IMR-90 (cell line): ENCODE data around the gene UBE3A.

ENCODE experiments used
- CHD1 ChIP-seq: IDR thresholded peaks from 2 replicates; pipeline ENCODE4 v1.6.1; 2012; ENCODE audit warnings: low read depth, low read length, improper control_type of control experiment
- FOS ChIP-seq: fragments of 150-350 bp; IDR thresholded peaks from 2 replicates; pipeline ENCODE4 v1.6.1; 2016; ENCODE audit warnings: low read depth, low read length
- MAFK ChIP-seq: IDR thresholded peaks from 2 replicates; pipeline ENCODE4 v1.6.1; 2012; ENCODE audit warnings: low read depth, low read length, improper control_type of control experiment
- MXI1 ChIP-seq: IDR thresholded peaks from 2 replicates; pipeline ENCODE4 v1.6.1; 2012; ENCODE audit warnings: low read depth, mild to moderate bottlenecking, low read length, moderate library complexity, borderline replicate concordance
- POLR2A ChIP-seq: IDR thresholded peaks from 2 replicates; pipeline ENCODE4 v1.6.1; 2012; ENCODE audit warnings: mild to moderate bottlenecking, low read depth, low read length
- RCOR1 ChIP-seq: IDR thresholded peaks from 2 replicates; pipeline ENCODE4 v1.6.1; 2012; ENCODE audit warnings: mild to moderate bottlenecking, low read length, improper control_type of control experiment; ENCODE audit not compliant: insufficient replicate concordance
- RFX5 ChIP-seq: IDR thresholded peaks from 2 replicates; pipeline ENCODE4 v1.8.0; 2012; ENCODE audit warnings: low read depth, mild to moderate bottlenecking, low read length, moderate library complexity
- SMC3 ChIP-seq: fragments of 150-350 bp; IDR thresholded peaks from 2 replicates; pipeline ENCODE4 v1.6.1; 2016; ENCODE audit warnings: low read depth, mild to moderate bottlenecking, antibody characterized with exemption, low read length, moderate library complexity
- TF ChIP-seq, protein P1 (sequence below): conservative IDR thresholded peaks from 2 replicates; pipeline ENCODE4 v1.5.1; 2012; ENCODE audit warnings: mild to moderate bottlenecking, low read depth, low read length, improper control_type of control experiment
- TF ChIP-seq, protein P2 (sequence below): fragments of 150-350 bp; IDR thresholded peaks from 2 replicates; pipeline ENCODE4 v1.6.1; 2016; ENCODE audit warnings: low read depth, mild to moderate bottlenecking, low read length, moderate library complexity, borderline replicate concordance
- TF ChIP-seq, protein P3 (sequence below): fragments of 150-350 bp; IDR thresholded peaks from 2 replicates; pipeline ENCODE4 v1.6.1; 2017; ENCODE audit warnings: mild to moderate bottlenecking, antibody characterized with exemption, low read length, low read depth

DNA sequence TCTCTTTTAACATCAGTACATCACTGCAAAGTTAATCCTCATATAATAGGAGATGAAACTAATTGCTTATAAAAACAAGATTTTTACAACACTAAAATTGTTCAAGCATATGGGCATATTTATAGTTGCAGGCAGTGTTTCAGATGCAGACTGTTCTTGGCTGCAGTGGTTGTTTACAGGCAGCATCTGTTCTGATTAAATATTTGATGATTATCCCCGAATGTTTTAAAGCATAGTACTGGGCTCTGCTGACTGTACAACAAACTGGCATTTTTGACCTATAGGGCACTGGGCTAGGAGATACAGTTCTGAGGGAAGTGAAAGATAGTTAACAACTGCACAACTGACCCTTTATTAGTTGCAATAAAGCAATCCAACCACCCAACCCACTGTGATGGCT is 113.6 kb downstream of the UBE3A start:
- TF ChIP-seq, protein P1, sequence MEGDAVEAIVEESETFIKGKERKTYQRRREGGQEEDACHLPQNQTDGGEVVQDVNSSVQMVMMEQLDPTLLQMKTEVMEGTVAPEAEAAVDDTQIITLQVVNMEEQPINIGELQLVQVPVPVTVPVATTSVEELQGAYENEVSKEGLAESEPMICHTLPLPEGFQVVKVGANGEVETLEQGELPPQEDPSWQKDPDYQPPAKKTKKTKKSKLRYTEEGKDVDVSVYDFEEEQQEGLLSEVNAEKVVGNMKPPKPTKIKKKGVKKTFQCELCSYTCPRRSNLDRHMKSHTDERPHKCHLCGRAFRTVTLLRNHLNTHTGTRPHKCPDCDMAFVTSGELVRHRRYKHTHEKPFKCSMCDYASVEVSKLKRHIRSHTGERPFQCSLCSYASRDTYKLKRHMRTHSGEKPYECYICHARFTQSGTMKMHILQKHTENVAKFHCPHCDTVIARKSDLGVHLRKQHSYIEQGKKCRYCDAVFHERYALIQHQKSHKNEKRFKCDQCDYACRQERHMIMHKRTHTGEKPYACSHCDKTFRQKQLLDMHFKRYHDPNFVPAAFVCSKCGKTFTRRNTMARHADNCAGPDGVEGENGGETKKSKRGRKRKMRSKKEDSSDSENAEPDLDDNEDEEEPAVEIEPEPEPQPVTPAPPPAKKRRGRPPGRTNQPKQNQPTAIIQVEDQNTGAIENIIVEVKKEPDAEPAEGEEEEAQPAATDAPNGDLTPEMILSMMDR, result no peak
- no peak for TF ChIP-seq MXI1
- no peak for TF ChIP-seq SMC3
- no peak for TF ChIP-seq RFX5
- TF ChIP-seq, protein P2, sequence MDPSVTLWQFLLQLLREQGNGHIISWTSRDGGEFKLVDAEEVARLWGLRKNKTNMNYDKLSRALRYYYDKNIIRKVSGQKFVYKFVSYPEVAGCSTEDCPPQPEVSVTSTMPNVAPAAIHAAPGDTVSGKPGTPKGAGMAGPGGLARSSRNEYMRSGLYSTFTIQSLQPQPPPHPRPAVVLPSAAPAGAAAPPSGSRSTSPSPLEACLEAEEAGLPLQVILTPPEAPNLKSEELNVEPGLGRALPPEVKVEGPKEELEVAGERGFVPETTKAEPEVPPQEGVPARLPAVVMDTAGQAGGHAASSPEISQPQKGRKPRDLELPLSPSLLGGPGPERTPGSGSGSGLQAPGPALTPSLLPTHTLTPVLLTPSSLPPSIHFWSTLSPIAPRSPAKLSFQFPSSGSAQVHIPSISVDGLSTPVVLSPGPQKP, result no peak
- no peak for TF ChIP-seq MAFK
- no peak for TF ChIP-seq POLR2A
- TF ChIP-seq CHD1, result no peak
- TF ChIP-seq RCOR1, result no peak
- TF ChIP-seq, protein P3, sequence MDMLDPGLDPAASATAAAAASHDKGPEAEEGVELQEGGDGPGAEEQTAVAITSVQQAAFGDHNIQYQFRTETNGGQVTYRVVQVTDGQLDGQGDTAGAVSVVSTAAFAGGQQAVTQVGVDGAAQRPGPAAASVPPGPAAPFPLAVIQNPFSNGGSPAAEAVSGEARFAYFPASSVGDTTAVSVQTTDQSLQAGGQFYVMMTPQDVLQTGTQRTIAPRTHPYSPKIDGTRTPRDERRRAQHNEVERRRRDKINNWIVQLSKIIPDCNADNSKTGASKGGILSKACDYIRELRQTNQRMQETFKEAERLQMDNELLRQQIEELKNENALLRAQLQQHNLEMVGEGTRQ, result no peak
- TF ChIP-seq FOS, result no peak
